Keratinocyte (primary cell): ENCODE data around the gene CD79A. TPM values are rescaled to one million over a fixed set of nuclear protein-coding genes. Genes with fewer than 3 reads are reported as not detected.

Experiments used
- DNase-seq: peaks from one replicate; pipeline ENCODE4 v3.0.0-alpha.2; 2011; ENCODE audit warnings: low read depth, missing footprints, low spot score
- FAIRE-seq: peaks from 2 replicates; lab custom pipeline; 2011; peaks lifted over from hg19 to GRCh38; lab: Jason Lieb, UNC
- H2AFZ ChIP-seq: 2 replicates; pipeline ENCODE4 v1.6.0; 2012; ENCODE audit warnings: low read length, control low read depth, inconsistent platforms; ENCODE audit not compliant: control insufficient read depth
- H3K27ac ChIP-seq: 2 replicates; pipeline ENCODE4 v1.5.1; 2011; ENCODE audit warnings: low read length; ENCODE audit not compliant: control insufficient read depth, insufficient read depth
- H3K27me3 ChIP-seq: 3 replicates; pipeline ENCODE4 v1.6.0; 2011; ENCODE audit warnings: low read length; ENCODE audit not compliant: control insufficient read depth, insufficient read depth; ENCODE audit errors: extremely low read depth
- H3K36me3 ChIP-seq, 2 experiments: 2 replicates in 1 of 2; 3 replicates in 1 of 2; pipeline ENCODE4 v1.5.1; 2011; ENCODE audit warnings: low read length in 2 of 2, mild to moderate bottlenecking in 1 of 2; ENCODE audit not compliant: control insufficient read depth in 2 of 2, insufficient read depth in 2 of 2; ENCODE audit errors: extremely low read depth in 1 of 2
- H3K4me1 ChIP-seq: 3 replicates; pipeline ENCODE4 v1.5.1; 2011; ENCODE audit warnings: low read length; ENCODE audit not compliant: control insufficient read depth, insufficient read depth; ENCODE audit errors: extremely low read depth
- H3K4me2 ChIP-seq: 3 replicates; pipeline ENCODE4 v1.6.0; 2011; ENCODE audit warnings: low read depth, low read length; ENCODE audit not compliant: control insufficient read depth, insufficient read depth; ENCODE audit errors: extremely low read depth
- H3K4me3 ChIP-seq, 3 experiments: fragments of 200-600 bp in 1 of 3; sonication (generic) in 1 of 3; 2 replicates in 2 of 3; 3 replicates in 1 of 3; pipeline ENCODE4 v1.5.1; 2011 to 2016; ENCODE audit warnings: low read length in 3 of 3, mild to moderate bottlenecking in 3 of 3, control low read depth in 2 of 3, inconsistent platforms in 1 of 3, low read depth in 1 of 3, mixed read lengths in 1 of 3, mixed run types in 1 of 3, moderate library complexity in 1 of 3; ENCODE audit not compliant: control insufficient read depth in 2 of 3, insufficient read depth in 2 of 3; ENCODE audit errors: extremely low read depth in 1 of 3
- H3K79me2 ChIP-seq: 2 replicates; pipeline ENCODE4 v1.6.0; 2012; ENCODE audit warnings: low read length; ENCODE audit not compliant: control insufficient read depth, insufficient read depth
- H3K9ac ChIP-seq: 3 replicates; pipeline ENCODE4 v1.6.0; 2011; ENCODE audit warnings: low read length; ENCODE audit not compliant: control insufficient read depth, insufficient read depth; ENCODE audit errors: extremely low read depth
- H3K9me1 ChIP-seq: 3 replicates; pipeline ENCODE4 v1.6.0; 2011; ENCODE audit warnings: low read length; ENCODE audit not compliant: control insufficient read depth, insufficient read depth; ENCODE audit errors: extremely low read depth
- H3K9me3 ChIP-seq: 2 replicates; pipeline ENCODE4 v1.5.1; 2012; ENCODE audit warnings: low read depth, low read length; ENCODE audit not compliant: control insufficient read depth
- H4K20me1 ChIP-seq: 3 replicates; pipeline ENCODE4 v1.6.0; 2011; ENCODE audit warnings: low read length; ENCODE audit not compliant: control insufficient read depth, insufficient read depth; ENCODE audit errors: extremely low read depth
- EZH2 ChIP-seq: IDR thresholded peaks from one replicate; pipeline ENCODE4 v1.6.1; 2012; ENCODE audit warnings: inconsistent platforms, mild to moderate bottlenecking, low read length, moderate library complexity
- dilution Hi-C: fragments of 300-500 bp; cut with MboI; formaldehyde crosslinking; loops from one replicate; pipeline ENCODE4 v1.7.0; 2020; ENCODE audit warnings: low sequenced_read_pairs; ENCODE audit not compliant: extremely low pct_ligation_motif_present
- polyA plus RNA-seq, 5 experiments: library from polyadenylated mRNA; depleted of rRNA in 3 of 5; stranded (reverse) in 3 of 5; stranded (forward) in 1 of 5; unstranded in 1 of 5; fragments of >200 nt; gene quantifications; 1 replicate in 1 of 5; 2 replicates in 3 of 5; 3 replicates in 1 of 5; pipeline versions ENCODE4 v1.2.1 to v1.2.3, GENCODE V29; 2011 to 2012; ENCODE audit warnings: missing spikeins in 2 of 5, low read depth in 1 of 5, low replicate concordance in 1 of 5
- TF ChIP-seq, protein P1 (sequence below), 3 experiments: IDR thresholded peaks in 1 of 3; conservative IDR thresholded peaks in 1 of 3; optimal IDR thresholded peaks in 1 of 3; 2 replicates in 2 of 3; 3 replicates in 1 of 3; pipeline versions ENCODE3 to v1.5.1; 2011; ENCODE audit warnings: low read length in 3 of 3, mild to moderate bottlenecking in 3 of 3, moderate library complexity in 2 of 3, control low read depth in 1 of 3, inconsistent platforms in 1 of 3; ENCODE audit not compliant: insufficient read depth in 2 of 3; ENCODE audit errors: extremely low read depth in 1 of 3

Gene CD79A
- polyA plus RNA-seq, 1 donor (not counting 4 experiments of a cell fraction or from before 2014, with no cell fraction given), result 0.07 TPM

DNA sequence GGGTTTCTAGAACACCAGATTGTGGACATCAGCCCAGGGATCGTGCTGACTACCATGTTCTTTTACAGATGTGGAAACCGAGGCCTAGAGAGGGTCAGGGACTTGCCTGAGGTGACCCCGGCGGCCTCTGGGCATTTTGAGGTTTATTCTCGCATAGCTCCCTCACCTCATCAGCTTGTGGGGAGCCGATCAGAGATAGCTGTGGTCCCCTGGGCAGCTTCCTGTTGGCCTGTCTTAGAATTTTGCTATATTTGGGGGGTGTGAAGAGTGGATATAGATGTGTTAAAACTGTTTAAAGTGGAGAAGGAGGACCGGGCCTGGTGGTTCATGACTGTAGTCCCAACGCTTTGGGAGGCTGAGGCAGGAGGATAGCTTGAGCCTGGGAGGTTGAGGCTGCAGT lies 12.8 kb downstream of the CD79A start:
- DNase-seq (no peak), FAIRE-seq (no peak)
- H3K4me2 ChIP-seq, result no peak overlapping the region
- H4K20me1 ChIP-seq, result no peaks in the 10 kb centered on the region
- no peak overlapping the region for H2AFZ ChIP-seq
- peaks cover 33% of the 10 kb centered on the region for H3K4me1 ChIP-seq
- peaks cover 31 to 35% of the 10 kb centered on the region in 2 experiments for H3K36me3 ChIP-seq
- no peak for TF ChIP-seq EZH2
- TF ChIP-seq, protein P1, sequence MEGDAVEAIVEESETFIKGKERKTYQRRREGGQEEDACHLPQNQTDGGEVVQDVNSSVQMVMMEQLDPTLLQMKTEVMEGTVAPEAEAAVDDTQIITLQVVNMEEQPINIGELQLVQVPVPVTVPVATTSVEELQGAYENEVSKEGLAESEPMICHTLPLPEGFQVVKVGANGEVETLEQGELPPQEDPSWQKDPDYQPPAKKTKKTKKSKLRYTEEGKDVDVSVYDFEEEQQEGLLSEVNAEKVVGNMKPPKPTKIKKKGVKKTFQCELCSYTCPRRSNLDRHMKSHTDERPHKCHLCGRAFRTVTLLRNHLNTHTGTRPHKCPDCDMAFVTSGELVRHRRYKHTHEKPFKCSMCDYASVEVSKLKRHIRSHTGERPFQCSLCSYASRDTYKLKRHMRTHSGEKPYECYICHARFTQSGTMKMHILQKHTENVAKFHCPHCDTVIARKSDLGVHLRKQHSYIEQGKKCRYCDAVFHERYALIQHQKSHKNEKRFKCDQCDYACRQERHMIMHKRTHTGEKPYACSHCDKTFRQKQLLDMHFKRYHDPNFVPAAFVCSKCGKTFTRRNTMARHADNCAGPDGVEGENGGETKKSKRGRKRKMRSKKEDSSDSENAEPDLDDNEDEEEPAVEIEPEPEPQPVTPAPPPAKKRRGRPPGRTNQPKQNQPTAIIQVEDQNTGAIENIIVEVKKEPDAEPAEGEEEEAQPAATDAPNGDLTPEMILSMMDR (optimal IDR thresholded peaks at IDR 0.05 in 1 of 3, IDR thresholded peaks at IDR 0.05 in 1 of 3, conservative IDR thresholded peaks at IDR 0.05 in 1 of 3; ENCODE audit: extremely low read depth in 1 of 3, insufficient read depth in 2 of 3, low read length in 3 of 3), result no peak
- dilution Hi-C loops, result no loop called here
- H3K27ac ChIP-seq, result no peak overlapping the region
- H3K79me2 ChIP-seq, result peaks cover 46% of the 10 kb centered on the region
- H3K9me3 ChIP-seq, result no peaks in the 10 kb centered on the region
- H3K9me1 ChIP-seq, result peaks cover 6% of the 10 kb centered on the region
- H3K27me3 ChIP-seq, result no peaks in the 10 kb centered on the region
- no peak overlapping the region for H3K9ac ChIP-seq
- H3K4me3 ChIP-seq, result no peak overlapping the region

DNA sequence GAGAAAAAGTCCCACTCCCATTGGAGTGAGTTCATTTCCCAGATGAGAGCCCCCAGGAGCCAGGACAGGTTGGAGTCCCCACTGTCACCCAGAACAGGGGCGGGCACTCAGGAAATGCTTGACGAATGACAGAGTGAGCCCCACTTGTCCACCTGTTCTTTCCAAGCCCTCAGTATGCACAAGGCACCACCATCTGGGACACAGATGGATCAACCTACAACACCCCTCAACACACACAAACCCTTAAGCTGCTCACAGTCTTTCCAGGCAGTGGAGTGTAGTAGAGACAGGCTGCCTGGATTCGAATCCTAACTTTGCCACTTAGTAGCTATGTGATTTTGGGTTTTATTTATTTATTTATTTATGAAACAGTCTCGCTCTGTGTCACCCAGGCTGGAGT lies 13.9 kb downstream of the CD79A start:
- H3K9me3 ChIP-seq, result no peaks in the 10 kb centered on the region
- H3K27ac ChIP-seq, result no peak overlapping the region
- dilution Hi-C loops, result no loop called here
- DNase-seq (no peak), FAIRE-seq (no peak)
- no peak overlapping the region for H3K9ac ChIP-seq
- no peaks in the 10 kb centered on the region for H4K20me1 ChIP-seq
- H3K4me3 ChIP-seq, result no peak overlapping the region
- peaks cover 40 to 43% of the 10 kb centered on the region in 2 experiments for H3K36me3 ChIP-seq
- H3K27me3 ChIP-seq, result no peaks in the 10 kb centered on the region
- H3K9me1 ChIP-seq, result peaks cover 6% of the 10 kb centered on the region
- no peak overlapping the region for H2AFZ ChIP-seq
- no peak for TF ChIP-seq EZH2
- TF ChIP-seq, protein P1 (optimal IDR thresholded peaks at IDR 0.05 in 1 of 3, IDR thresholded peaks at IDR 0.05 in 1 of 3, conservative IDR thresholded peaks at IDR 0.05 in 1 of 3; ENCODE audit: extremely low read depth in 1 of 3, insufficient read depth in 2 of 3, low read length in 3 of 3), result no peak
- no peak overlapping the region for H3K4me2 ChIP-seq
- H3K4me1 ChIP-seq, result peaks cover 27% of the 10 kb centered on the region
- peaks cover 37% of the 10 kb centered on the region for H3K79me2 ChIP-seq
